NT2/D1 (cell line): ENCODE results near the gene RFX4.

Source experiments
- SUZ12 ChIP-seq: IDR thresholded peaks from 2 replicates; pipeline ENCODE4 v1.6.1; 2011; ENCODE audit not compliant: insufficient read length, insufficient read depth; ENCODE audit errors: extremely low read depth
- YY1 ChIP-seq: IDR thresholded peaks from 2 replicates; pipeline ENCODE4 v1.6.1; 2011; ENCODE audit not compliant: insufficient read length, insufficient read depth
- ZNF274 ChIP-seq: IDR thresholded peaks from 2 replicates; pipeline ENCODE4 v1.6.1; 2011; ENCODE audit warnings: mild to moderate bottlenecking, low read depth, low read length

- no peak for TF ChIP-seq YY1
- no peak for TF ChIP-seq SUZ12
- TF ChIP-seq ZNF274: no peak
Observed at GRCh38 chr12:106764738-106765137, 181.9 kb downstream of the RFX4 start.
